SU-DHL-6 (cell line): ENCODE results near the gene GPR78.

Source experiments
- H2AFZ ChIP-seq: fragments of 200-600 bp; sonication (generic); 2 replicates; pipeline ENCODE4 v1.6.1; 2014; ENCODE audit warnings: low read depth, mild to moderate bottlenecking, moderate library complexity, mixed read lengths, antibody characterized with exemption, low read length; ENCODE audit not compliant: severe bottlenecking
- H3F3A ChIP-seq: fragments of 200-600 bp; shearing (Covaris generic); 2 replicates; pipeline ENCODE4 v1.6.0; 2016; ENCODE audit warnings: antibody characterized with exemption, mild to moderate bottlenecking; ENCODE audit not compliant: insufficient read depth
- H3K27ac ChIP-seq: fragments of 200-600 bp; sonication (generic); 2 replicates; pipeline ENCODE4 v1.5.1; 2016; ENCODE audit warnings: low read depth, mild to moderate bottlenecking, low read length, moderate library complexity, mixed read lengths
- H3K27me3 ChIP-seq: fragments of 200-600 bp; sonication (generic), shearing (Covaris generic); 2 replicates; pipeline ENCODE4 v1.6.0; 2014; ENCODE audit warnings: mild to moderate bottlenecking, low read length
- H3K36me3 ChIP-seq: fragments of 200-600 bp; sonication (generic); 2 replicates; pipeline ENCODE4 v1.6.1; 2014; ENCODE audit warnings: mild to moderate bottlenecking, low read length, mixed read lengths
- H3K4me2 ChIP-seq: fragments of 300-600, 200-600 bp; shearing (Covaris generic), sonication (generic); 2 replicates; pipeline ENCODE4 v1.6.0; 2014; ENCODE audit warnings: low read length, low read depth, mild to moderate bottlenecking; ENCODE audit not compliant: poor library complexity, severe bottlenecking
- H3K4me3 ChIP-seq: fragments of 200-600 bp; sonication (generic); 2 replicates; pipeline ENCODE4 v1.5.1; 2014; ENCODE audit warnings: antibody characterized with exemption, low read length, mild to moderate bottlenecking, mixed read lengths; ENCODE audit not compliant: insufficient read depth, poor library complexity, severe bottlenecking
- H3K79me2 ChIP-seq: fragments of 200-600 bp; sonication (generic); 2 replicates; pipeline ENCODE4 v1.6.1; 2014; ENCODE audit warnings: mild to moderate bottlenecking, low read length, moderate library complexity; ENCODE audit not compliant: insufficient read depth
- H3K9ac ChIP-seq: fragments of 200-600 bp; sonication (generic); 2 replicates; pipeline ENCODE4 v1.7.0; 2014; ENCODE audit warnings: mild to moderate bottlenecking, low read length
- H3K9me2 ChIP-seq: fragments of 200-600 bp; sonication (generic); replicated peaks from 2 replicates; pipeline ENCODE4 v1.6.1; 2014; ENCODE audit warnings: low read length; ENCODE audit not compliant: insufficient read depth
- H3K9me3 ChIP-seq: fragments of 200-600 bp; sonication (generic); 2 replicates; pipeline ENCODE4 v1.6.1; 2014; ENCODE audit warnings: low read length, mixed read lengths; ENCODE audit not compliant: insufficient read depth
- H4K20me1 ChIP-seq: fragments of 200-600 bp; sonication (generic); 2 replicates; pipeline ENCODE4 v1.6.1; 2014; ENCODE audit warnings: low read depth, mild to moderate bottlenecking, antibody characterized with exemption, low read length, moderate library complexity, mixed read lengths
- CTCF ChIP-seq: fragments of 200-600 bp; sonication (generic); IDR thresholded peaks from one replicate; pipeline ENCODE4 v1.5.1; 2017; ENCODE audit warnings: antibody characterized with exemption, mild to moderate bottlenecking, low read length, moderate library complexity; ENCODE audit not compliant: insufficient read depth, poor library complexity, severe bottlenecking
- EZH2phosphoT487 ChIP-seq: fragments of 200-600 bp; sonication (generic), shearing (Covaris generic); conservative IDR thresholded peaks from 2 replicates; pipeline ENCODE4 v1.6.1; 2018; ENCODE audit warnings: mild to moderate bottlenecking, antibody characterized with exemption, low read length, moderate library complexity, mixed read lengths

GPR78 gene

GRCh38 chr4:8541981-8542715, 38.0 kb upstream of the GPR78 start:
- TF ChIP-seq EZH2phosphoT487 (no peak), CTCF (no peak)
- no peak overlapping the region for H3K4me3 ChIP-seq
- no peaks in the 10 kb centered on the region for H4K20me1 ChIP-seq
- no peak overlapping the region for H3K9ac ChIP-seq
- no peaks in the 10 kb centered on the region for H3K9me3 ChIP-seq
- no peak overlapping the region for H3K27ac ChIP-seq
- no peak overlapping the region for H2AFZ ChIP-seq
- no peaks in the 10 kb centered on the region for H3K9me2 ChIP-seq
- no peaks in the 10 kb centered on the region for H3K36me3 ChIP-seq
- no peaks in the 10 kb centered on the region for H3K27me3 ChIP-seq
- no peak overlapping the region for H3K4me2 ChIP-seq
- H3K79me2 ChIP-seq, result no peaks in the 10 kb centered on the region
- no peaks in the 10 kb centered on the region for H3F3A ChIP-seq

DNA sequence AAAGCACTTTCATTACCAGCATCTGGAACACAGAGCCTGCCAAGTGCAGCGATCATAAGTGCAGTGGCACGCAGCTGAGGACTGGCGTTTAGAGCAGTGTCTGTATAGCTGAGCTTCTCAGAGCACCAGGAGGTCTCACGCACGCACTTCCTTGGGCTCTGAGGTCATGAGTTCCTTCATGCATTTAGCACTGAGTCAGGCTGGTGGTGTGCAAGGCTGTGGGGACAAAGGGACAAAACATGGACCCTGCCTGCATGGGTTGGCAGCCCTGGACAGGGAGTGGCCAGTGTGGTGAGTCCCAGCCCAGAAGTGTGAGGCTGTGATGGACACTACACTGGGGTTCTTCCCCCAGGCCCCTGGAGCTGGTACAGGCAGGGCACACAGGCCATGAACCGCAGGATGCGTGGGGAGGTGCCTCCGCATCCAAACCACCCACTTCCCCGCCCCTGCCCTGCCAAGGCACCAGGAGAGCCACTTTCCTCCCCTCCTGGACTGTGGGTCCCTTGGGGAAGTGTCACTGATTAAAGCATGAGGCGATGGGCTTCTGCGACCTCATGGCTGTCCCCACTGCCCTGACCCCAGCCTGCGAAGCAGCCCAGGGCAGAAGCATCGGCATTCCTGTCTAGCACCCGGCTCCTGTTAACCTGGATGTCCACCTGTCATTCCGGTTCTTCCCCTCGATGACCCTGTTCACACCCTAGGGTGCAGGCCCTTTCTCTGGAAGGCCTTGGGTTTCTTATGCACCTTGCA, 37.2 kb upstream of the GPR78 start:
- TF ChIP-seq CTCF (no peak), EZH2phosphoT487 (no peak)
- H3K36me3 ChIP-seq, result no peaks in the 10 kb centered on the region
- H3K27me3 ChIP-seq, result no peaks in the 10 kb centered on the region
- no peaks in the 10 kb centered on the region for H3K9me2 ChIP-seq
- H3K27ac ChIP-seq, result no peak overlapping the region
- H3K4me2 ChIP-seq, result no peak overlapping the region
- H2AFZ ChIP-seq, result no peak overlapping the region
- H4K20me1 ChIP-seq, result no peaks in the 10 kb centered on the region
- H3K9ac ChIP-seq, result no peak overlapping the region
- no peaks in the 10 kb centered on the region for H3F3A ChIP-seq
- H3K9me3 ChIP-seq, result no peaks in the 10 kb centered on the region
- no peaks in the 10 kb centered on the region for H3K79me2 ChIP-seq
- H3K4me3 ChIP-seq, result no peak overlapping the region

GRCh38 chr4:8543623-8544022, 36.6 kb upstream of the GPR78 start:
- Histone ChIP-seq H3K9ac (no peak overlapping the region), H3K27me3 (no peaks in the 10 kb centered on the region)

More at GRCh38 chr4:8543623-8544022, 36.6 kb upstream of the GPR78 start:
- TF ChIP-seq CTCF (no peak), EZH2phosphoT487 (no peak)
- Histone ChIP-seq H3K79me2 (no peaks in the 10 kb centered on the region), H3F3A (no peaks in the 10 kb centered on the region), H3K4me2 (no peak overlapping the region), H3K9me3 (no peaks in the 10 kb centered on the region), H3K4me3 (no peak overlapping the region), H2AFZ (no peak overlapping the region), H3K36me3 (no peaks in the 10 kb centered on the region), H3K9me2 (no peaks in the 10 kb centered on the region), H3K27ac (no peak overlapping the region), H4K20me1 (no peaks in the 10 kb centered on the region)
